Activated naive CD4-positive, alpha-beta T cell treated with anti-CD3 and anti-CD28 coated beads for 36 hours (primary cell): ENCODE data around the gene COL25A1. TPM values are rescaled to one million over a fixed set of nuclear protein-coding genes. Genes with fewer than 3 reads are reported as not detected.
"Not testable (repeated sequence)": the region's sequence is repeated elsewhere in the genome, so short reads cannot be mapped to it uniquely, and the experiment has no call there.

Experiments used
- CTCF ChIA-PET: fragments of 350-600 bp; sonication (Branson Sonifier 250); formaldehyde crosslinking; loops from one replicate; lab custom pipeline; 2021; ENCODE audit warnings: antibody characterized with exemption; lab: Charles Lee
- DNase-seq: peaks from one replicate; pipeline ENCODE4 v3.0.0-alpha.2; 2020
- H3K27ac Mint-ChIP-seq: one replicate; pipeline ENCODE4 v1.8.0; 2021; ENCODE audit warnings: mild to moderate bottlenecking, mixed read lengths
- H3K27me3 Mint-ChIP-seq: one replicate; pipeline ENCODE4 v1.8.0; 2021; ENCODE audit warnings: low read depth, mixed read lengths
- H3K36me3 Mint-ChIP-seq: one replicate; pipeline ENCODE4 v1.8.0; 2021; ENCODE audit warnings: low read depth, mixed read lengths
- H3K4me1 Mint-ChIP-seq: one replicate; pipeline ENCODE4 v1.8.0; 2021; ENCODE audit warnings: low read depth, mixed read lengths
- H3K4me3 Mint-ChIP-seq: one replicate; pipeline ENCODE4 v1.8.0; 2021; ENCODE audit warnings: mild to moderate bottlenecking, moderate library complexity, mixed read lengths
- H3K9me3 Mint-ChIP-seq: one replicate; pipeline ENCODE4 v1.8.0; 2021; ENCODE audit warnings: mixed read lengths
- intact Hi-C: fragments of 100-400 bp; cut with micrococcal nuclease; formaldehyde crosslinking; loops from one replicate; pipeline ENCODE4 v1.15.1; 2023
- total RNA-seq, 2 experiments: library from RNA; stranded (reverse); gene quantifications; one replicate each; pipeline ENCODE4 v1.2.3, GENCODE V29; 2021

COL25A1 gene
- total RNA-seq, 2 experiments from 2014 or later: not detected

DNA sequence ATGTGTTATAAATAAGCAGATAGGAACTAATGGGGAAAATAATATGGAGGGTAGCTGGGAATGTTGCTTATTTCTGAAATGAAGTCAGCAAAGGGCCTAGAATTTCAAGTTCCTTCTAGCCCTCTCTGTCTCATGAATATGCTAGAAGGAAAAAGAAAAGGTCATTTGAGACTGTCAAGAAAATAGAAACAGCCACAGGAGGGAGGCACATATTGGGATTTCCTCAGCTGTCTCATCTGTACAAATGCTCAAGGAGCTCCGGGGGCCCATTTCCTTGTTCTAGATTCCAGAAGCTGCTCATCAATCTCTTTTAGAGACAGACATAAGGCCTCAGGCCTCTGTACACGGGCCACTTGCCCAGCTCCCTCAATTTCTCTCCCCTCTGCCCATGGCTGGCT lies 412.0 kb downstream of the COL25A1 start:
- H3K9me3 Mint-ChIP-seq: no peaks in the 10 kb centered on the region
- no peaks in the 10 kb centered on the region for H3K4me1 Mint-ChIP-seq
- no peaks in the 10 kb centered on the region for H3K27me3 Mint-ChIP-seq
- H3K27ac Mint-ChIP-seq: no peak overlapping the region
- no peaks in the 10 kb centered on the region for H3K36me3 Mint-ChIP-seq
- H3K4me3 Mint-ChIP-seq: no peak overlapping the region
- CTCF ChIA-PET: interaction anchor here (1.0 kb wide), 1 partner anchor 9 kb away, joined by 3 read pairs; no protein-coding TSS in a partner anchor
- intact Hi-C loops: no loop called here
- DNase-seq: no peak

DNA sequence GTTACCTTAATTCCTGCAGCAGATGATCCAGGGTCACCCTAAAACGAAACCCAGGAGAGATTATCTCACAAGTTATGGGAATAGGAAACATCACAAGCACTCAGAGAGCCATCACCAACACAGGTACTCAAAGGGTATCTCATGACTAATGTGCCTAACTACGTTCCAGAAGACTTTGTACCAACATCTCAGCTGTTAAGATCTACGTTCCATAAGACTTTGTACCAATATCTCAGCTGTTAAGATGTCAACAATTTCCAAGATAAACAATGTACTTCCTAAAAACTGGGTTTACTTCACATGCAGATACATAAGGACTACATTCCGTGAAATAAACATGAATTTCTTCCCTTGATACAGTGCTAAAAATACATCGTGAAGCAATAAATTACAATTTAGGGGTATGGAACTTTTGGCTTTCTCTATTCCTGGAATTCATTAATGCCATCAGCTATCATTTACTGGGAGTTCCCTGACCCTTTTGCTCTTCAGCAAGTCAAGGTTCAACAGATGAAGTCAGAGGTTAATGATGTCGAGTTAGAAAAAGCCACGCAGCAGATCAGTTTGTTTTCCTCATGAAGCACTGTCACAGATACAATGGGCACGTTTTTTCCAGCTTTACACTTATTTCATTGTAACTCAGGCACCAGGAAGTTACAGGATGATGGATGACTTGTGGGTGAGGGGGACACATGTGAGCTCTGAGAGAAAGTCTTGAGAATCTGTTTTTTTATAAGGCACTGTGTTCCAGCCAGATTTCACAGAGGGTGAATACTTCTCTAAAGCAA lies 412.6 kb downstream of the COL25A1 start:
- CTCF ChIA-PET: interaction anchor here (0.6 to 1.0 kb wide), 2 partner anchors 8 to 202 kb away, joined by 3 read pairs; no protein-coding TSS in a partner anchor
- no peak overlapping the region for H3K4me3 Mint-ChIP-seq
- intact Hi-C loops: no loop called here
- DNase-seq: no peak
- no peaks in the 10 kb centered on the region for H3K27me3 Mint-ChIP-seq
- no peak overlapping the region for H3K27ac Mint-ChIP-seq
- no peaks in the 10 kb centered on the region for H3K9me3 Mint-ChIP-seq
- H3K4me1 Mint-ChIP-seq: peaks cover 1% of the 10 kb centered on the region
- no peaks in the 10 kb centered on the region for H3K36me3 Mint-ChIP-seq

DNA sequence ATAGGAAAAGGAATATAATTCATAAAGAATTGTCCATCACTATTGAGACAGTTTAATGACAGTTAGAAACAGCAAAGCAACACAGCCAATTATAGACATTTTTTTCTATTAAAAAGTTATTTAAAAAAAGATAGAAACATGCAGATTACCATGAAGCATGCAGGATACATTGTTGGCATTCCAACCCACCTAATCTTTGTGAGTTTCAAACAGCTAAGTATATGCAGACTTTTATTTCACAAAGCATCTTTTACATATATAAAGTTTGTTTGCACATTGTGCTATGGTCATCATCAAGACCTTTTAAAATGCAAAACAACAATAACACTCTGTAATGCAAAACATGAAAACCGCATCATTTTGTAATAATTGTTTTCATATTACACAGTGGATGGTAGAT lies 413.7 kb downstream of the COL25A1 start:
- CTCF ChIA-PET: no interaction called here
- no peak for DNase-seq
- no peaks in the 10 kb centered on the region for H3K36me3 Mint-ChIP-seq
- H3K9me3 Mint-ChIP-seq: no peaks in the 10 kb centered on the region
- no peak overlapping the region for H3K4me3 Mint-ChIP-seq
- H3K27ac Mint-ChIP-seq: no peak overlapping the region
- H3K4me1 Mint-ChIP-seq: peaks cover 4% of the 10 kb centered on the region
- no peaks in the 10 kb centered on the region for H3K27me3 Mint-ChIP-seq
- intact Hi-C loops: no loop called here

DNA sequence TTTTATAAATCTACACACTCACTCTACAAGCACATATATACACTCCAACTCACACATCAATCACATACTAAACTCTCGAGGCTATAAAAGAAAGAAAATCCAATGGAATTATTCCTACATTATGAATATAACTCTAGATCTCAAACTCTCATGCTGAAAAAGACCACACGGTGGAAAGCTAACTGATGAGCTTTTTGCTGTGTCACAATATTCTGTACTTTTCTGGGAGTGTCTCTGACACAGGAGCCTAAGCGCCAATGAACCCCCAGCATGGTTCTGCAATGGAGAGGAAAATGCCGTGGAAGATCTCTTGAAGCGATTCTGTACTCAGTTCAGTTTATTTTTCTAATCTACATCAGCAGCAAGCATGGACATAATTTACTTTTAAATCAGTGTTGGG lies 415.4 kb downstream of the COL25A1 start:
- no peaks in the 10 kb centered on the region for H3K9me3 Mint-ChIP-seq
- no peak for DNase-seq
- H3K4me3 Mint-ChIP-seq: no peak overlapping the region
- H3K27me3 Mint-ChIP-seq: no peaks in the 10 kb centered on the region
- intact Hi-C loops: no loop called here
- H3K36me3 Mint-ChIP-seq: no peaks in the 10 kb centered on the region
- H3K27ac Mint-ChIP-seq: no peak overlapping the region
- H3K4me1 Mint-ChIP-seq: peaks cover 4% of the 10 kb centered on the region
- CTCF ChIA-PET: no interaction called here

DNA sequence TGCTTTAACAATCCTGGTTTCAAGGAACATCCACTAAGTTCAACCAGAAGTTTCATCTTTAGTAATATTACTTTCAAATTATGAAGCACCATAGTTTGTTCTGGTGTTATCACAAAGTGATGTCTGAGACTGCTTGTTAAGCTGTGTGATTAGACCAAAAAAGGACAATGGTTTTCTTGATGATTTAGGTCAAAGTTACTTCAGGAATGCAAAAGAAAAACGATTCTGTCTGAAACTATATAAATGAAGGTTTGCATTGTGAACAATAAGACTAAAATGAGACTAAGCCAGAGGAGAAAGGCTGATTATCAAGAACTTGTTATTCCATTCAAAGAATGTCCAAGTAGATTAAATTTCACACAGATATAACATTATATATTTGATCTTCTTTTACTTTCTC lies 417.2 kb downstream of the COL25A1 start:
- DNase-seq: no peak
- H3K4me3 Mint-ChIP-seq: no peak overlapping the region
- intact Hi-C loops: no loop called here
- H3K36me3 Mint-ChIP-seq: no peaks in the 10 kb centered on the region
- CTCF ChIA-PET: no interaction called here
- no peaks in the 10 kb centered on the region for H3K9me3 Mint-ChIP-seq
- H3K27ac Mint-ChIP-seq: no peak overlapping the region
- peaks cover 4% of the 10 kb centered on the region for H3K4me1 Mint-ChIP-seq
- H3K27me3 Mint-ChIP-seq: no peaks in the 10 kb centered on the region

DNA sequence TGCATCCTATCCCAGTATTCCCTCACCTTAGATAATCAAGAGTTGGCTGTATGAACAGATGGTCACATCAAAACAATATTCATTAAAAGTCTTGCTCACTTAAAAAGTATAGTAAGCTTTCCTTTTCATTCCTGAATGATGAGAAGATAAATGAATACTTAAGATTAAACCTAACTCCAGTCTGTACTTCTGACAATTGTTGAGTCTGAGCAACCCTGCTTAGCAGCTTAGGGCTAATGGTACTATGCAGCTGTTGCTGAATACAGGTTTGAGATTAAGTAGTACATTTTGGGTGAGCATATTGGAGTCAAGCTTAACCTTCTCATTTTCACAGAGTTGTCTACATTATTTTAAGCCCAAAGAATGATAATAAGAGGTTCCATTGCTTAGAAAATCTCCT lies 417.9 kb downstream of the COL25A1 start:
- CTCF ChIA-PET: no interaction called here
- H3K9me3 Mint-ChIP-seq: no peaks in the 10 kb centered on the region
- no peaks in the 10 kb centered on the region for H3K36me3 Mint-ChIP-seq
- H3K27ac Mint-ChIP-seq: no peak overlapping the region
- no peaks in the 10 kb centered on the region for H3K27me3 Mint-ChIP-seq
- H3K4me3 Mint-ChIP-seq: no peak overlapping the region
- H3K4me1 Mint-ChIP-seq: peaks cover 4% of the 10 kb centered on the region
- DNase-seq: no peak
- intact Hi-C loops: no loop called here

DNA sequence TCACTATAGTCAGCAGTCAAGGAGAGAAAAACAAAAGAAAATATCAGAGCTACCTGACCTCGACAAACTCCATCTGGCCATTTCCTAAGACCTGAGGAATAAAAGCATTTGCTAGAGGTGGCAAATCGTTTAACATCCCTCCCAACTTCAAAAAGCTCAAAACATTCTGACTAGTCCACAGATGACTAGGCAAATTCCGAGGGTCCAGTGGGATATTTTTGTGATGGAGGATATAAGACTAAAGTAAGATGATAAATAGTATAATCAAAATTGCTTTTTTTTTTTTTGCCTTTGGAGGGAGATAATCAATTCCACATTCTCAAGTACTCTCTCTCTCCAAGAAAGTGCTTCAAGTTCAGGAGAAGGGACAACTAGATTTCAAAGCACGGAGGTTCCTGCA lies 420.5 kb downstream of the COL25A1 start:
- Mint-ChIP-seq H3K4me3 (no peak overlapping the region), H3K27ac (no peak overlapping the region), H3K9me3 (no peaks in the 10 kb centered on the region), H3K4me1 (peaks cover 9% of the 10 kb centered on the region), H3K27me3 (no peaks in the 10 kb centered on the region), H3K36me3 (no peaks in the 10 kb centered on the region)
- CTCF ChIA-PET: interaction anchor here (0.7 kb wide), 1 partner anchor 9 kb away, joined by 3 read pairs; no protein-coding TSS in a partner anchor
- intact Hi-C loops: no loop called here
- DNase-seq: no peak

DNA sequence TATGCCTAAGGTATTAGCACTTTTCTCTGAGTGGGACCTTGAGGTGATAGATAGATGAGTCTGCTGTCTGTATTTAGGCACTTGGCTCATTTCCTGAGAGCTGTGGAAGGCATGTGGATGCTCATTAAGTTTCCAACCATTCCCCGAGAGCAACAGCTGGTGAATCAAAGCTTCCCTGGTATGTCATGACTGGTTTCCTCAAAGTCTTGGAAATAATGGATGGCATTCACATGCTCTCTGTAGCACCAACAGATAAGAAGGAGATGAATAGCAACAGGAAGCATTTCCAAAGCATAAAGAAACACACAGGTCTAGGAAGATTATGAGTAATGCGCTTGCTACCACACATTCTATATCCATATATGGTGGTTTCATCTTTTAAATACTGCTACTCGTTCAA lies 421.3 kb downstream of the COL25A1 start:
- DNase-seq: no peak
- Mint-ChIP-seq H3K27me3 (no peaks in the 10 kb centered on the region), H3K36me3 (no peaks in the 10 kb centered on the region), H3K9me3 (no peaks in the 10 kb centered on the region), H3K4me1 (peaks cover 9% of the 10 kb centered on the region), H3K4me3 (no peak overlapping the region), H3K27ac (no peak overlapping the region)
- intact Hi-C loops: no loop called here
- CTCF ChIA-PET: interaction anchor here (0.7 kb wide), 1 partner anchor 9 kb away, joined by 3 read pairs; no protein-coding TSS in a partner anchor

DNA sequence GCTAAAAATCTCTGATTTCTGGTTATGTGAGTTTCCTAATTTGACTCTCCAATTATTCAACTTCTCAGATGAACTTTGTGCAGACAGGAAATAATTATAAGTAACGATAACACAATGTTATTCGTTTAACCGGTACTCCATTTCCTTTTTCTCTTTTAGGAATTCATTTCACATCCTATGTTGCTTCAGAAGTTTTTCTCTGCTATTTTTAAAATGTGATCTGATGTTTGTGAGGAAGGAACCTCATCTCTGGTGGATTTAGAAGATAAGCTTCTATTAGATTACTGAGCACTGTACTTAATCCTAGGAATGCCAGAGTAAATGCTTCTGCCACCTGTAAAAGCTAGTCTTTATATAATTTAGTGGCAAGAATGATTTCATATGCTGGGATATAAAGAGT lies 423.7 kb downstream of the COL25A1 start:
- intact Hi-C loops: no loop called here
- Mint-ChIP-seq H3K27me3 (no peaks in the 10 kb centered on the region), H3K9me3 (no peaks in the 10 kb centered on the region), H3K4me1 (peaks cover 5% of the 10 kb centered on the region), H3K27ac (no peak overlapping the region), H3K4me3 (no peak overlapping the region), H3K36me3 (no peaks in the 10 kb centered on the region)
- CTCF ChIA-PET: no interaction called here
- DNase-seq: no peak

DNA sequence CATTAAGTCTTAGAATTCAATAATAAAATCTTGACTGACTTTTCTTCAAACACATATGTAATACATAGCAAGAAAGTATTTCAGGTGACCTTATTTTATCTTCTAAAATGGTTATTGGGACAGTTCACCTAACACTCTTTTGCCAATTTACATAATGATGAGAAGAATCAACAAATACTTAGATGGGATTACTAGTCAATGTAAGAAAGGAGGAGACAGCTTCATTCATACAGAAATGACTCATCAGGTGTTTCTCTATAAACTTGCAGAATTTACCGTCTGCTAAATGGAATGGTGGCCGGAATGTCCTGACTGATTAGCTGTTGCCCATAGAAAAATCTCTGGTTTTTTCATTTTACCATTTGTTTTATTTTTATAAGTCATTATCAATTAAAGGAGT lies 424.6 kb downstream of the COL25A1 start:
- CTCF ChIA-PET: no interaction called here
- Mint-ChIP-seq H3K27ac (no peak overlapping the region), H3K36me3 (no peaks in the 10 kb centered on the region), H3K4me3 (no peak overlapping the region), H3K27me3 (no peaks in the 10 kb centered on the region), H3K4me1 (peaks cover 5% of the 10 kb centered on the region), H3K9me3 (no peaks in the 10 kb centered on the region)
- no peak for DNase-seq
- intact Hi-C loops: no loop called here

DNA sequence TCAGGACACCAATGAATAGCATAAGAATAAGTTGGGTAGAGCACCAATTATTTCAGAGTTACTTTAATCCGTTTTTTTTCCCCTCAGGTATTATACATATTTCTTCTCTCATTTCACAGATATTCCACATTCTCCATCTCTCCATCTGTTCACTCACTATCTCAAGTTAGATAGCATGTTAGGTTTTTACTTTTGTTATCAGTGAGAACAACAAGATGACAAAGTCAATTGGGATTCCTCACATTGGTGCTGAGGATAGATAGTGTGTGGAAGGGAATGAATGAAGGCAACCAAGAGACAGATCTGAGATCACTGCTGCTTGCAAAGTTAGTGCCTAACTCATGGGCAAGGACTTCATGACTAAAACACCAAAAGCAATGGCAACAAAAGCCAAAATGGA lies 427.7 kb downstream of the COL25A1 start:
- Mint-ChIP-seq H3K27me3 (no peaks in the 10 kb centered on the region), H3K27ac (no peak overlapping the region), H3K9me3 (no peaks in the 10 kb centered on the region), H3K4me1 (peaks cover 5% of the 10 kb centered on the region), H3K36me3 (no peaks in the 10 kb centered on the region), H3K4me3 (no peak overlapping the region)
- no peak for DNase-seq
- intact Hi-C loops: no loop called here
- CTCF ChIA-PET: no interaction called here

DNA sequence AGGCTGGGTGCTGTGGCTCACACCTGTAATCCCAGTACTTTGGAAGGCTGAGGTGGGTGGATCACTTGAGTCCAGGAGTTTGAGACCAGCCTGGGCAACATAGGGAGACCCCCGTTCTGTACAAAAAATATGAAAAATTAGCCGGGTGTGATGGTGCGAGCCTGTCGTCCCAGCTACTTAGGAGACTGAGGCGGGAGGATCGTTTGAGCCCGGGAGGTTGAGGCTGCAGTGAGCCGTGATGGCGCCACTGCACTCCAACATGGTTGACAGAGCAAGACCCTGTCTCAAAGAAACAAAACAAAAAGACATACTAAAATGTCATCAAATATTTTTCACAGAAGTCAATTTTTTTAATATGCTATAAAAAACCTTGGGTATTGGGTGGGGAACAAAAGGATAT lies 432.5 kb downstream of the COL25A1 start:
- H3K9me3 Mint-ChIP-seq, DNase-seq, CTCF ChIA-PET, intact Hi-C loops, H3K27ac Mint-ChIP-seq, H3K4me3 Mint-ChIP-seq, H3K36me3 Mint-ChIP-seq, H3K4me1 Mint-ChIP-seq, H3K27me3 Mint-ChIP-seq: not testable (repeated sequence)

DNA sequence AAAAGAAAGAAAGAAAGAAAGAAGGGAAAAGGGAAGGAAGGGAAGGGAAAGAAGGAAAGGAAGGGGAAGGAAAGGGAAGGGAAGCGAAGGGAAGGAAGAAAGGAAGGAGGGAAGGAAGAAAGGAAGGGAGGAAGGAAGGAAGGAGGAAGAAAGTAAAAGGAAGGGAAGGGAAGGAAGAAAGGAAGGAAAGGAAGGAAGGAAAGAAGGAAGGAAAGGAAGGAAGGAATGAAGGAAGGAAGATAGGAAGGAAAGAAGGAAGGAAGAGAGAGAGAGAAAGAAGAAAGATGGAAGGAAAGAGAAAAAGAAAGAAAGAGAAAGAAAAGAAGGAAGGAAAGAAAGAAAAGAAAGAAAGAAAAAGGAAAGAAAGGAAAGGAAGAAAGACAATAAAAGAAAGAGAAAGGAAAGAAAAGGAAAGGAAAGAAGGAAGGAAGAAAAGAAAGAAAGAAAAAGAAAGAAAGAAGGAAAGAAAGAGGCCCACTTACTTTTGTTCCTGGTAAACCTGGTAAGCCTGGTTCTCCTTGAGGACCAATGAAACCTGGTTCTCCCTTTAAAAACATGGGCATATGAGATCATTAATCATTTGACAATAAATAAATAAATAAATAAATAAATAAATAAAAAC lies 433.7 kb downstream of the COL25A1 start:
- intact Hi-C loops: no loop called here
- H3K4me3 Mint-ChIP-seq: no peak overlapping the region
- H3K27me3 Mint-ChIP-seq: no peaks in the 10 kb centered on the region
- no peak for DNase-seq
- no peak overlapping the region for H3K27ac Mint-ChIP-seq
- H3K4me1 Mint-ChIP-seq: no peaks in the 10 kb centered on the region
- CTCF ChIA-PET: interaction anchor here (0.6 kb wide), 1 partner anchor 409 kb away, joined by 3 read pairs; no protein-coding TSS in a partner anchor
- no peaks in the 10 kb centered on the region for H3K36me3 Mint-ChIP-seq
- H3K9me3 Mint-ChIP-seq: no peaks in the 10 kb centered on the region
